Uterus (tissue), 2 donors: ENCODE results near the gene HPSE2.

Experiments used
- POLR2A ChIP-seq, 2 donors: fragments of 450-650 bp; IDR thresholded peaks; one replicate each; pipeline ENCODE4 v1.6.1; 2016; ENCODE audit warnings: antibody characterized with exemption in 2 of 2, mild to moderate bottlenecking in 1 of 2, moderate library complexity in 1 of 2
- TF ChIP-seq, protein P1 (sequence below), 4 experiments: fragments of 200-600 bp in 2 of 4; fragments of 450-650 bp in 2 of 4; sonication (generic) in 2 of 4; IDR thresholded peaks; one replicate each; pipeline ENCODE4 v1.5.1; 2016 to 2019; ENCODE audit warnings: antibody characterized with exemption in 4 of 4, mild to moderate bottlenecking in 2 of 4, moderate library complexity in 1 of 4

DNA sequence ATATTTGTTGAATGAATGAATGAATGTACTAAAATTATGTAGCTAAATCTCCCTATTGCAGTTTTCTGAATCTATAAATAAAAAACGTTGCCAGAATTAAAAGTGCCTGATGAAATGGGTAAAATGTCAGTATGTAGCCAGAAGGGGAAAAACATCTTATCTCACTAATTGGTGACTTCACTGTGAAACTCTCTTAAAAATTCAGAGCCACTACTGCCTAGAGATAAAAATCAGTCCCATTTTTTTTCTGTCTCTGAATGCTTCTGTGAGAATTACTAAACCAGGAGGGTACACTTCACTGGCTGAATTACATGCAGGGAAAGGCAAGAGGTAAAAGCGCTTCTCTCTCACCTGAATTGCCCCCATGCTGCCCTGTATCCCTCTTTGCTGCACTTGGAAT, 719.3 kb downstream of the HPSE2 start:
- TF ChIP-seq, protein P1, sequence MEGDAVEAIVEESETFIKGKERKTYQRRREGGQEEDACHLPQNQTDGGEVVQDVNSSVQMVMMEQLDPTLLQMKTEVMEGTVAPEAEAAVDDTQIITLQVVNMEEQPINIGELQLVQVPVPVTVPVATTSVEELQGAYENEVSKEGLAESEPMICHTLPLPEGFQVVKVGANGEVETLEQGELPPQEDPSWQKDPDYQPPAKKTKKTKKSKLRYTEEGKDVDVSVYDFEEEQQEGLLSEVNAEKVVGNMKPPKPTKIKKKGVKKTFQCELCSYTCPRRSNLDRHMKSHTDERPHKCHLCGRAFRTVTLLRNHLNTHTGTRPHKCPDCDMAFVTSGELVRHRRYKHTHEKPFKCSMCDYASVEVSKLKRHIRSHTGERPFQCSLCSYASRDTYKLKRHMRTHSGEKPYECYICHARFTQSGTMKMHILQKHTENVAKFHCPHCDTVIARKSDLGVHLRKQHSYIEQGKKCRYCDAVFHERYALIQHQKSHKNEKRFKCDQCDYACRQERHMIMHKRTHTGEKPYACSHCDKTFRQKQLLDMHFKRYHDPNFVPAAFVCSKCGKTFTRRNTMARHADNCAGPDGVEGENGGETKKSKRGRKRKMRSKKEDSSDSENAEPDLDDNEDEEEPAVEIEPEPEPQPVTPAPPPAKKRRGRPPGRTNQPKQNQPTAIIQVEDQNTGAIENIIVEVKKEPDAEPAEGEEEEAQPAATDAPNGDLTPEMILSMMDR (IDR thresholded peaks at IDR 0.05), result no peak
- TF ChIP-seq POLR2A (IDR thresholded peaks at IDR 0.05), result no peak
